Measurements from ENCODE around the gene FAM187B.

DNA sequence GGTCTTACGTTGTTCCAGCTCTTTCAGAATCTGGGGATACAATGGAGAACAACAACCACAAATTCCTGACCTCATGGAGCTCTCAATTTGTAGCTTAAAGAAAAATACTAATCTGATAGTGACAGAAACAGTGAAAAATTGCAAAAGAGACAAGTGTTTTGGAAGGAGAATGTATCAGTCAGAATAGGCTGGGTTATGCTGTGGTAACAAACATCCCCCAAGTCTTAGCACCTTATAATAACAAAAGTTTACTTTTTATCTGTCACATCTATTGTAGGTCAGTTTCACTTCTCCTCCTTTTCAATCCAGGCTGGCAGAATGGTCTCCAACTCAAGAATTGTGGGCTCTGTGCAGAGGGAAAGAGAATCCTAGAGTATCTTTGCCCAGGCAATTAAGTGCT, 9.5 kb downstream of the FAM187B start:
- TF ChIP-seq CTCF (conservative IDR thresholded peaks at IDR 0.05) (no peak), ZFX (IDR thresholded peaks at IDR 0.05) (no peak)
